H9 (cell line): Measurements from ENCODE around the gene BRAF. TPM values are rescaled to one million over a fixed set of nuclear protein-coding genes. Genes with fewer than 3 reads are reported as not detected.

ENCODE experiments used
- DNase-seq: peaks from one replicate; pipeline ENCODE4 v3.0.0-alpha.2; 2017
- H2AFZ ChIP-seq: one replicate; pipeline ENCODE4 v1.6.1; 2013; ENCODE audit warnings: mild to moderate bottlenecking, low read length, control low read depth, moderate library complexity
- H2AK5ac ChIP-seq: 2 replicates; pipeline ENCODE4 v1.6.1; 2013; ENCODE audit warnings: low read length, control low read depth, mixed read lengths; ENCODE audit not compliant: insufficient read length
- H2BK120ac ChIP-seq: one replicate; pipeline ENCODE4 v1.6.1; 2013; ENCODE audit warnings: low read depth, mild to moderate bottlenecking, low read length, control low read depth, inconsistent platforms; ENCODE audit not compliant: poor library complexity, severe bottlenecking
- H2BK12ac ChIP-seq: 2 replicates; pipeline ENCODE4 v1.6.1; 2013; ENCODE audit warnings: low read length, control low read depth, mixed read lengths, low read depth; ENCODE audit not compliant: insufficient read length
- H2BK15ac ChIP-seq: 2 replicates; pipeline ENCODE4 v1.6.1; 2013; ENCODE audit warnings: low read depth, low read length, control low read depth
- H2BK20ac ChIP-seq: one replicate; pipeline ENCODE4 v1.6.1; 2013; ENCODE audit warnings: low read depth, mild to moderate bottlenecking, low read length, control low read depth, inconsistent platforms; ENCODE audit not compliant: poor library complexity, severe bottlenecking
- H2BK5ac ChIP-seq: 2 replicates; pipeline ENCODE4 v1.6.1; 2013; ENCODE audit warnings: low read length, control low read depth, mixed read lengths; ENCODE audit not compliant: insufficient read length
- H3K14ac ChIP-seq: 2 replicates; pipeline ENCODE4 v1.6.1; 2013; ENCODE audit warnings: low read length, control low read depth; ENCODE audit not compliant: insufficient read depth
- H3K18ac ChIP-seq: 2 replicates; pipeline ENCODE4 v1.6.1; 2013; ENCODE audit warnings: low read depth, mild to moderate bottlenecking, mixed read lengths, low read length, control low read depth; ENCODE audit not compliant: insufficient read length
- H3K23ac ChIP-seq: 2 replicates; pipeline ENCODE4 v1.6.1; 2013; ENCODE audit warnings: low read length, control low read depth, mixed read lengths, low read depth; ENCODE audit not compliant: insufficient read length
- H3K23me2 ChIP-seq: 2 replicates; pipeline ENCODE4 v1.6.1; 2013; ENCODE audit warnings: low read depth, mild to moderate bottlenecking, mixed read lengths, low read length, control low read depth; ENCODE audit not compliant: insufficient read length, poor library complexity, severe bottlenecking
- H3K27ac ChIP-seq: 2 replicates; pipeline ENCODE4 v1.5.1; 2013; ENCODE audit warnings: low read length, control low read depth, mixed read lengths, low read depth; ENCODE audit not compliant: insufficient read length
- H3K27me3 ChIP-seq: 2 replicates; pipeline ENCODE4 v1.6.1; 2013; ENCODE audit warnings: low read length, control low read depth, inconsistent platforms; ENCODE audit not compliant: insufficient read depth
- H3K4ac ChIP-seq: 2 replicates; pipeline ENCODE4 v1.6.1; 2013; ENCODE audit warnings: low read depth, mild to moderate bottlenecking, control low read depth, inconsistent platforms, low read length, moderate library complexity
- H3K4me1 ChIP-seq: 2 replicates; pipeline ENCODE4 v1.6.1; 2013; ENCODE audit warnings: low read length, control low read depth, inconsistent platforms; ENCODE audit not compliant: insufficient read depth
- H3K4me2 ChIP-seq: 2 replicates; pipeline ENCODE4 v1.6.1; 2013; ENCODE audit warnings: low read length, control low read depth, mixed read lengths; ENCODE audit not compliant: insufficient read length, insufficient read depth
- H3K56ac ChIP-seq: 2 replicates; pipeline ENCODE4 v1.6.1; 2013; ENCODE audit warnings: low read depth, mild to moderate bottlenecking, mixed read lengths, low read length, control low read depth; ENCODE audit not compliant: insufficient read length
- H3K79me1 ChIP-seq: 2 replicates; pipeline ENCODE4 v1.6.1; 2013; ENCODE audit warnings: low read depth, mild to moderate bottlenecking, moderate library complexity, low read length, control low read depth, inconsistent platforms; ENCODE audit not compliant: insufficient read depth, poor library complexity, severe bottlenecking
- H3K79me2 ChIP-seq: 2 replicates; pipeline ENCODE4 v1.6.1; 2013; ENCODE audit warnings: low read length, control low read depth, inconsistent platforms; ENCODE audit not compliant: insufficient read depth
- H3K9ac ChIP-seq: 2 replicates; pipeline ENCODE4 v1.6.1; 2013; ENCODE audit warnings: low read length, control low read depth, mixed read lengths; ENCODE audit not compliant: insufficient read length; ENCODE audit errors: extremely low read depth
- H3K9me3 ChIP-seq: one replicate; pipeline ENCODE4 v1.6.1; 2013; ENCODE audit warnings: low read depth, low read length, inconsistent platforms; ENCODE audit not compliant: control insufficient read depth
- H3T11ph ChIP-seq: one replicate; pipeline ENCODE4 v1.6.1; 2013; ENCODE audit warnings: mild to moderate bottlenecking, low read length, control low read depth, inconsistent platforms
- H4K20me1 ChIP-seq: one replicate; pipeline ENCODE4 v1.6.1; 2013; ENCODE audit not compliant: control insufficient read depth, insufficient read length, insufficient read depth
- H4K5ac ChIP-seq: 2 replicates; pipeline ENCODE4 v1.6.1; 2013; ENCODE audit warnings: low read depth, mild to moderate bottlenecking, mixed read lengths, low read length, control low read depth; ENCODE audit not compliant: insufficient read length
- H4K8ac ChIP-seq: replicated peaks from 2 replicates; pipeline ENCODE4 v1.6.1; 2013; ENCODE audit warnings: low read length, control low read depth, mixed read lengths, low read depth; ENCODE audit not compliant: insufficient read length
- H4K91ac ChIP-seq: 2 replicates; pipeline ENCODE4 v1.6.1; 2013; ENCODE audit warnings: low read depth, mild to moderate bottlenecking, moderate library complexity, mixed read lengths, low read length, control low read depth; ENCODE audit not compliant: insufficient read length
- H3K27ac Mint-ChIP-seq, 3 experiments: 2 replicates in 2 of 3; 3 replicates in 1 of 3; pipeline ENCODE4 v1.8.0; 2020 to 2021; ENCODE audit warnings: mixed read lengths in 3 of 3, mild to moderate bottlenecking in 1 of 3, moderate library complexity in 1 of 3
- H3K27me3 Mint-ChIP-seq: 2 replicates; pipeline ENCODE4 v1.8.0; 2021; ENCODE audit warnings: low read depth, mild to moderate bottlenecking, moderate library complexity, mixed read lengths
- H3K36me3 Mint-ChIP-seq, 3 experiments: 2 replicates in 2 of 3; 3 replicates in 1 of 3; pipeline ENCODE4 v1.8.0; 2020 to 2021; ENCODE audit warnings: low read depth in 3 of 3, mixed read lengths in 3 of 3; ENCODE audit not compliant: insufficient read depth in 1 of 3
- H3K4me1 Mint-ChIP-seq, 2 experiments: 2 replicates each; pipeline ENCODE4 v1.8.0; 2020; ENCODE audit warnings: mixed read lengths in 2 of 2
- H3K4me3 Mint-ChIP-seq, 2 experiments: 2 replicates in 1 of 2; 3 replicates in 1 of 2; pipeline ENCODE4 v1.8.0; 2020 to 2021; ENCODE audit warnings: mild to moderate bottlenecking in 2 of 2, mixed read lengths in 2 of 2, moderate library complexity in 1 of 2
- H3K9me3 Mint-ChIP-seq, 2 experiments: 2 replicates in 1 of 2; 3 replicates in 1 of 2; pipeline ENCODE4 v1.8.0; 2020; ENCODE audit warnings: mild to moderate bottlenecking in 2 of 2, mixed read lengths in 2 of 2, moderate library complexity in 1 of 2
- CTCF ChIP-seq: fragments of 200-600 bp; sonication (generic); conservative IDR thresholded peaks from 3 replicates; pipeline ENCODE4 v1.8.0; 2021; ENCODE audit warnings: antibody characterized with exemption, mild to moderate bottlenecking
- WGBS: extraction: QIAGEN DNeasy Blood & Tissue Kit; methylation state at CpG from one replicate; pipeline ENCODE4 v1.1.7; 2013; ENCODE audit warnings: missing lambda C conversion rate, low lambda C conversion rate, mixed read lengths; ENCODE audit not compliant: insufficient read length; ENCODE audit errors: extremely low coverage; 5-methylcytosine and 5-hydroxymethylcytosine counted together
- total RNA-seq: library from RNA; stranded (reverse); gene quantifications from 2 replicates; pipeline ENCODE4 v1.2.1, GENCODE V29; 2021

Gene BRAF
- total RNA-seq, 1 experiment from 2014 or later = 32.9 TPM

GRCh38 chr7:140774371-140774770 is 150.4 kb downstream of the BRAF start:
- no peak overlapping the region for H3K4me3 Mint-ChIP-seq
- DNase-seq = no peak
- H3K9me3 Mint-ChIP-seq = no peaks in the 10 kb centered on the region
- H4K91ac ChIP-seq = no peak overlapping the region
- H3K36me3 Mint-ChIP-seq = peaks cover 1 to 20% (median 16%) of the 10 kb centered on the region in 3 experiments; a peak in 5 of 7 replicates
- H2BK20ac ChIP-seq = no peak overlapping the region
- no peaks in the 10 kb centered on the region for H3K4me1 Mint-ChIP-seq
- no peaks in the 10 kb centered on the region for H3K9me3 ChIP-seq
- no peak overlapping the region for H3K4me2 ChIP-seq
- no peaks in the 10 kb centered on the region for H3K27me3 Mint-ChIP-seq
- no peak overlapping the region for H2AFZ ChIP-seq
- no peak overlapping the region for H3K18ac ChIP-seq
- H4K8ac ChIP-seq = no peak overlapping the region
- no peaks in the 10 kb centered on the region for H4K20me1 ChIP-seq
- H3K9ac ChIP-seq = no peak overlapping the region
- H2BK5ac ChIP-seq = no peak overlapping the region
- no peak overlapping the region for H2BK12ac ChIP-seq
- H3T11ph ChIP-seq = no peak overlapping the region
- no peak overlapping the region for H2BK120ac ChIP-seq
- H3K56ac ChIP-seq = no peak overlapping the region
- no peak overlapping the region for H3K23ac ChIP-seq
- WGBS = no CpG with 5 or more reads among the region's 4 CpGs
- H3K79me1 ChIP-seq = no peaks in the 10 kb centered on the region
- H3K23me2 ChIP-seq = no peaks in the 10 kb centered on the region
- H3K4ac ChIP-seq = no peak overlapping the region
- TF ChIP-seq CTCF = no peak
- H3K79me2 ChIP-seq = no peaks in the 10 kb centered on the region
- no peaks in the 10 kb centered on the region for H3K4me1 ChIP-seq
- no peak overlapping the region for H4K5ac ChIP-seq
- no peaks in the 10 kb centered on the region for H3K27me3 ChIP-seq
- H2BK15ac ChIP-seq = no peak overlapping the region
- H2AK5ac ChIP-seq = no peak overlapping the region
- no peak overlapping the region for H3K14ac ChIP-seq
- H3K27ac Mint-ChIP-seq = no peak overlapping the region
- H3K27ac ChIP-seq = no peak overlapping the region
